K562 (cell line): Measurements from ENCODE around the gene SLC8A1.

Experiments
- CCNT2 ChIP-seq: IDR thresholded peaks from 2 replicates; pipeline ENCODE4 v1.6.1; 2011; ENCODE audit warnings: borderline replicate concordance, low read depth, mild to moderate bottlenecking, moderate library complexity, mixed read lengths, low read length; ENCODE audit not compliant: insufficient read length; ENCODE audit errors: extremely low read depth
- CEBPB ChIP-seq: fragments of 450-650 bp; IDR thresholded peaks from 2 replicates; pipeline ENCODE4 v1.6.1; 2016; ENCODE audit warnings: missing genetic modification characterization, missing compliant biosample characterization
- ETS1 ChIP-seq: conservative IDR thresholded peaks from 2 replicates; pipeline ENCODE4 v1.6.1; 2011; ENCODE audit warnings: low read depth, mild to moderate bottlenecking, low read length; ENCODE audit not compliant: control insufficient read depth
- FOXJ3 ChIP-seq: sonication (generic); formaldehyde crosslinking; IDR thresholded peaks from 2 replicates; pipeline ENCODE4 v1.4.0; 2020; ENCODE audit warnings: mild to moderate bottlenecking, missing genetic modification reagents
- POLR2AphosphoS5 ChIP-seq: IDR thresholded peaks from 2 replicates; pipeline ENCODE4 v1.6.1; 2011; ENCODE audit warnings: mild to moderate bottlenecking, low read depth, low read length, moderate library complexity; ENCODE audit not compliant: control insufficient read depth, insufficient read depth
- RERE ChIP-seq: sonication (generic); formaldehyde crosslinking; IDR thresholded peaks from 2 replicates; pipeline ENCODE4 v1.8.0; 2023; ENCODE audit warnings: missing genetic modification reagents, mild to moderate bottlenecking, borderline replicate concordance
- SMC3 ChIP-seq: conservative IDR thresholded peaks from 2 replicates; pipeline ENCODE4 v1.6.1; 2011; ENCODE audit warnings: low read depth, low read length, improper control_type of control experiment; ENCODE audit not compliant: insufficient read depth
- XRCC5 ChIP-seq: fragments of 200-400 bp; formaldehyde crosslinking; IDR thresholded peaks from 2 replicates; pipeline ENCODE4 v1.6.1; 2017; ENCODE audit warnings: low read depth, mild to moderate bottlenecking, low read length
- ZNF395 ChIP-seq: fragments of 200-800 bp; sonication (Bioruptor generic); IDR thresholded peaks from 2 replicates; pipeline ENCODE4 v1.6.1; 2017; ENCODE audit warnings: missing genetic modification characterization, missing compliant biosample characterization
- TF ChIP-seq, protein P1 (sequence below), 3 experiments: IDR thresholded peaks in 2 of 3; conservative IDR thresholded peaks in 1 of 3; 2 replicates each; pipeline ENCODE4 v1.5.1; 2011 to 2012; ENCODE audit warnings: low read length in 3 of 3, mild to moderate bottlenecking in 3 of 3, control low read depth in 2 of 3, improper control_type of control experiment in 1 of 3, inconsistent platforms in 1 of 3, low read depth in 1 of 3, mixed read lengths in 1 of 3, moderate library complexity in 1 of 3; ENCODE audit not compliant: insufficient read depth in 2 of 3

DNA sequence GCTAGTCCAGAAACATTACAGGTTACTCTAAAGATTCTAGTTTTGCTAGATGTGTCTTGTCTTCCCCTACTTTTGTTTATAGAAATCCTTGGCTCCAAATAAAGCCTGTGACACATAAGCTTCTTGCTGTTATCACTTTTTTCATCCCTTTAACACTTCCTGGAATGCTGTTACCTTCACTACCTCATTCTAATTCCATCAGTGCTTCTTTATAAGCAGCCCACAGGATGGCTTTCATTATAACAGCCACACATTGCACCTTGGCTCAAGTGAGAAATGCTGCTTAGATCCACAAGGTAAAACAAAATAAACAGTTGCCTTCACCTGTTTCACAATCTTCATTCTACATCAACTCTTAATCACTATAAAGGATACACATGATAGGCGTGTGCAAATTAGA, 221.7 kb downstream of the SLC8A1 start:
- TF ChIP-seq POLR2AphosphoS5: no peak
- no peak for TF ChIP-seq CEBPB (tag)
- no peak for TF ChIP-seq ZNF395 (CRISPR knock-in tag)
- TF ChIP-seq SMC3: no peak
- no peak for TF ChIP-seq XRCC5
- TF ChIP-seq FOXJ3 (CRISPR knock-in tag): no peak
- TF ChIP-seq, protein P1, sequence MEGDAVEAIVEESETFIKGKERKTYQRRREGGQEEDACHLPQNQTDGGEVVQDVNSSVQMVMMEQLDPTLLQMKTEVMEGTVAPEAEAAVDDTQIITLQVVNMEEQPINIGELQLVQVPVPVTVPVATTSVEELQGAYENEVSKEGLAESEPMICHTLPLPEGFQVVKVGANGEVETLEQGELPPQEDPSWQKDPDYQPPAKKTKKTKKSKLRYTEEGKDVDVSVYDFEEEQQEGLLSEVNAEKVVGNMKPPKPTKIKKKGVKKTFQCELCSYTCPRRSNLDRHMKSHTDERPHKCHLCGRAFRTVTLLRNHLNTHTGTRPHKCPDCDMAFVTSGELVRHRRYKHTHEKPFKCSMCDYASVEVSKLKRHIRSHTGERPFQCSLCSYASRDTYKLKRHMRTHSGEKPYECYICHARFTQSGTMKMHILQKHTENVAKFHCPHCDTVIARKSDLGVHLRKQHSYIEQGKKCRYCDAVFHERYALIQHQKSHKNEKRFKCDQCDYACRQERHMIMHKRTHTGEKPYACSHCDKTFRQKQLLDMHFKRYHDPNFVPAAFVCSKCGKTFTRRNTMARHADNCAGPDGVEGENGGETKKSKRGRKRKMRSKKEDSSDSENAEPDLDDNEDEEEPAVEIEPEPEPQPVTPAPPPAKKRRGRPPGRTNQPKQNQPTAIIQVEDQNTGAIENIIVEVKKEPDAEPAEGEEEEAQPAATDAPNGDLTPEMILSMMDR (IDR thresholded peaks at IDR 0.05 in 2 of 3, conservative IDR thresholded peaks at IDR 0.05 in 1 of 3; ENCODE audit: insufficient read depth in 2 of 3, low read depth in 1 of 3, low read length in 3 of 3): no peak
- TF ChIP-seq ETS1: no peak
- no peak for TF ChIP-seq RERE (CRISPR knock-in tag)
- TF ChIP-seq CCNT2: no peak
